Activated B cell treated with CpG ODN at 0.5 μM for 24 hours (primary cell): ENCODE measurements around the gene PPFIBP1. TPM values are rescaled to one million over a fixed set of nuclear protein-coding genes. Genes with fewer than 3 reads are reported as not detected.
"Not testable (repeated sequence)": the region's sequence is repeated elsewhere in the genome, so short reads cannot be mapped to it uniquely, and the experiment has no call there.

Source experiments
- ATAC-seq: fragments of 200-7000 bp; cut with Tn5 transposase; one replicate; pipeline ENCODE4 v1.10.0; 2021; ENCODE audit warnings: low read depth, mild to moderate bottlenecking, moderate library complexity
- CTCF ChIA-PET: fragments of 350-600 bp; sonication (Branson Sonifier 250); formaldehyde crosslinking; loops from one replicate; lab custom pipeline; 2021; ENCODE audit warnings: antibody characterized with exemption; lab: Charles Lee
- POLR2A ChIA-PET: fragments of 350-600 bp; sonication (Branson Sonifier 250); formaldehyde crosslinking; loops from one replicate; lab custom pipeline; 2021; ENCODE audit warnings: antibody characterized with exemption; lab: Charles Lee
- DNase-seq: peaks from one replicate; pipeline ENCODE4 v3.0.0; 2022
- H3K27ac Mint-ChIP-seq: one replicate; pipeline ENCODE4 v1.8.0; 2020; ENCODE audit warnings: mixed read lengths
- H3K27me3 Mint-ChIP-seq: one replicate; pipeline ENCODE4 v1.8.0; 2021; ENCODE audit warnings: mixed read lengths
- H3K36me3 Mint-ChIP-seq: one replicate; pipeline ENCODE4 v1.8.0; 2021; ENCODE audit warnings: low read depth, mixed read lengths
- H3K4me1 Mint-ChIP-seq: one replicate; pipeline ENCODE4 v1.8.0; 2021; ENCODE audit warnings: mixed read lengths
- H3K4me3 Mint-ChIP-seq: one replicate; pipeline ENCODE4 v1.8.0; 2020; ENCODE audit warnings: mild to moderate bottlenecking, mixed read lengths
- H3K9me3 Mint-ChIP-seq: one replicate; pipeline ENCODE4 v1.8.0; 2020; ENCODE audit warnings: mixed read lengths
- intact Hi-C: fragments of 100-400 bp; cut with micrococcal nuclease; formaldehyde crosslinking; loops from one replicate; pipeline ENCODE4 v1.15.1; 2024
- total RNA-seq: library from RNA; stranded (reverse); gene quantifications from 2 replicates; pipeline ENCODE4 v1.2.3, GENCODE V29; 2022
- TF ChIP-seq, protein P1 (sequence below): fragments of 200-600 bp; IDR thresholded peaks from one replicate; pipeline ENCODE4 v1.8.0; 2022; ENCODE audit warnings: antibody characterized with exemption, mild to moderate bottlenecking

The PPFIBP1 gene
- total RNA-seq, 1 donor from 2014 or later, result 8.1 TPM

DNA sequence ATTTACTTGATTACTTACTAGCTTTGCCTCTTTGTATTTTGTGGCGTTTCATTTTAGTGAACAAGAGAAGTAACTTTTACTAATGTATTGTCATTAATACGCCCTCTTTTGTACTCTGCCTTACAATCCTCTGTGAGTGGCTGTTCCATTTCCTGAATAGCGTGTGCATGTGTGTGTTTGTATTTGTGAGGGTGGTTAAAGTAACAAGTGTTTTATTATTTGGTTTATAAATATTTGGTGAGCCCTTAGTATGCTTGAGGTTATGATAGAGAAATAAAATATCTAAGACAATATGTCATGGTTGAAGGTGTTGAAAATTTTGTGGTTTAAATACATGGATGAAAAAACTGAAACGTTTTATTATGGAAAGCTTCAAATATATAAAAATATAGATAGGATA lies 100.6 kb downstream of the PPFIBP1 start:
- Mint-ChIP-seq H3K27me3 (no peaks in the 10 kb centered on the region), H3K9me3 (no peaks in the 10 kb centered on the region), H3K4me1 (peaks cover 5% of the 10 kb centered on the region), H3K27ac (no peak overlapping the region), H3K36me3 (no peaks in the 10 kb centered on the region), H3K4me3 (no peak overlapping the region)
- ATAC-seq, result no peak
- no peak for DNase-seq
- TF ChIP-seq, protein P1, sequence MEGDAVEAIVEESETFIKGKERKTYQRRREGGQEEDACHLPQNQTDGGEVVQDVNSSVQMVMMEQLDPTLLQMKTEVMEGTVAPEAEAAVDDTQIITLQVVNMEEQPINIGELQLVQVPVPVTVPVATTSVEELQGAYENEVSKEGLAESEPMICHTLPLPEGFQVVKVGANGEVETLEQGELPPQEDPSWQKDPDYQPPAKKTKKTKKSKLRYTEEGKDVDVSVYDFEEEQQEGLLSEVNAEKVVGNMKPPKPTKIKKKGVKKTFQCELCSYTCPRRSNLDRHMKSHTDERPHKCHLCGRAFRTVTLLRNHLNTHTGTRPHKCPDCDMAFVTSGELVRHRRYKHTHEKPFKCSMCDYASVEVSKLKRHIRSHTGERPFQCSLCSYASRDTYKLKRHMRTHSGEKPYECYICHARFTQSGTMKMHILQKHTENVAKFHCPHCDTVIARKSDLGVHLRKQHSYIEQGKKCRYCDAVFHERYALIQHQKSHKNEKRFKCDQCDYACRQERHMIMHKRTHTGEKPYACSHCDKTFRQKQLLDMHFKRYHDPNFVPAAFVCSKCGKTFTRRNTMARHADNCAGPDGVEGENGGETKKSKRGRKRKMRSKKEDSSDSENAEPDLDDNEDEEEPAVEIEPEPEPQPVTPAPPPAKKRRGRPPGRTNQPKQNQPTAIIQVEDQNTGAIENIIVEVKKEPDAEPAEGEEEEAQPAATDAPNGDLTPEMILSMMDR, result no peak
- ChIA-PET CTCF (interaction anchor here (2.0 kb wide), 1 partner anchor 190 kb away, joined by 5 read pairs; no protein-coding TSS in a partner anchor), POLR2A (no interaction called here)
- intact Hi-C loops, result no loop called here

DNA sequence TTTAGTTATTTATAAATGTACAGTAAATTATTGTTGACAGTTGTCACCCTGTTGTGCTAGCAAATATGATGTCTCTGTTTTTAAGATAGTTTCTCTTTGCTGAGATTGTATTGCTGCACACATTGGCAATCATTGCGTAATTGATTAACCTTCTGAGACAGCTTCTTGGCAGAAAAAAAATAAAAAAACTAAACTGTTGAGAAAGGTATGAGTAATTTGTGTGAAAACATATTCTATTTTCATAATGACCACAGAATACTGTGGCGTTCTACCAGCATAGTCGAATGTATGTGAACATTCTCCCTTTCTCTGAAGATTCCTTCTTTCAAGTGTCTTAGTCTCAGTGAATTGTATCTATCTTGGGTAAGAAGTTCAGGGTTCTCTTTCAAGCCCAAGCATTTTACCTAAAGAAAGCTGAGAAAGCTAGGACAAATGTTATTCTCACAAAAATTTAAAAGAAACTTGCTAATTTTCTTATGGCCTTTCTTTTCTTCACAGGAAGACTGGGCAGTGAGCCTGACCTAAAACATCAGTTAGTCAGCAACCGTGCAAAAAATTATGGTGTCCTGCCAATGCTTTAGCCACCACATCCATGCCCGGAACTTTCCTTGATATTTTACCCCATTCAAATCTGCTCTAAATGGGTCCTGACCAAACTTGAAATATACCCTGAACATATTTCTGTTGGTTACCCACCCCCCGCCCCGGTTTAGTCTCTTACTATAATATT lies 103.3 kb downstream of the PPFIBP1 start:
- Mint-ChIP-seq H3K27ac (no peak overlapping the region), H3K4me1 (peaks cover 5% of the 10 kb centered on the region), H3K36me3 (no peaks in the 10 kb centered on the region), H3K9me3 (no peaks in the 10 kb centered on the region), H3K27me3 (no peaks in the 10 kb centered on the region), H3K4me3 (no peak overlapping the region)
- POLR2A ChIA-PET, result no interaction called here
- DNase-seq (no peak), ATAC-seq (no peak)
- intact Hi-C loops, result no loop called here
- CTCF ChIA-PET, result no interaction called here
- TF ChIP-seq, protein P1, result no peak

DNA sequence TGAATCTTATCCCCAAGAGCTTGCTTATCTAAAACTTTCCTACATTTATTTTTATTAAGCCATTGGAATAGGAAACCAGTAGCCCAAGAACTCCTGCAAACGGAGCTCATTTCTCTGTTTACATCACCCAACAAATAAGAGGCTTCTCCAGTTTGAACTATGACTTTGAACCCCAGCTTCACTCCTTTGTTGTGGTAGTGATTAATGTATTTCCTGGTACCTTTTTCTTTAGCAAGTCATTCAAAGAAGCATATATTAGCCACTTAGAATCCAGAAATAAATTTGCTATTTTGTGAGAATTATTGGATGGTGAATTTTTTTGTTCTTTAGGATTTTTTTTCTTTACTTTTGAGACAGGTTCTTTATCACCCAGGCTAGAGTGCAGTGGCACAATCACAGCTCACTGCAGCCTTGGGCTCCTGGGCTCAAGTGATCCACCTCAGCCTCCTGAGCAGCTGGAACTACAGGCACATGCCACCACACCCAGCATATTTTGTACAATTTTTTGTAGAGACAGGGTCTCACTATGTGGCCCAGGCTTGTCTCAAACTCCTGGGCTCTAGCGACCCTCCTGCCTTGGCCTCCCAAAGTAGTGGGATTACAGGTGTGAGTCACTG lies 104.0 kb downstream of the PPFIBP1 start:
- ATAC-seq, intact Hi-C loops, POLR2A ChIA-PET, DNase-seq, H3K36me3 Mint-ChIP-seq, CTCF ChIA-PET, H3K27ac Mint-ChIP-seq, H3K9me3 Mint-ChIP-seq, H3K27me3 Mint-ChIP-seq, H3K4me1 Mint-ChIP-seq, H3K4me3 Mint-ChIP-seq: not testable (repeated sequence)

DNA sequence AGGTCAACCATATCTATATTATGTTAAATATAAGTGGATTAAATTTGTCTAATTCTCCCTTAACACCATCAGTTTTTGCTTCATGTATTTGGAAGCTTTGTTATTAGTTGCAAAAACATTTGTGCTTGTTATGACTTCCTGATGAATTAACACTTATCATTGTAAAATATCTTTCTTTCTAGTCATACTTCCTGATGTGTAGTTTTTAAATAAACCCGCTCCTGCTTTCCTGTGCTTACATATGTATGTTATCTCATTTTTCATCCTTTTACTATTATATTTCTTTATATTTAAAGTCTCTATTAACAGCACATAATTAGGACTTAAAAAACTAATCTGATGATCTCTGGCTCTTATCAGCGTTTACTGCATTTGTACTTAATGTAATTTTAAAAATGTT lies 106.2 kb downstream of the PPFIBP1 start:
- H3K4me1 Mint-ChIP-seq, DNase-seq, ATAC-seq, H3K27me3 Mint-ChIP-seq, CTCF ChIA-PET, H3K9me3 Mint-ChIP-seq, intact Hi-C loops, H3K36me3 Mint-ChIP-seq, H3K27ac Mint-ChIP-seq, POLR2A ChIA-PET, H3K4me3 Mint-ChIP-seq: not testable (repeated sequence)

DNA sequence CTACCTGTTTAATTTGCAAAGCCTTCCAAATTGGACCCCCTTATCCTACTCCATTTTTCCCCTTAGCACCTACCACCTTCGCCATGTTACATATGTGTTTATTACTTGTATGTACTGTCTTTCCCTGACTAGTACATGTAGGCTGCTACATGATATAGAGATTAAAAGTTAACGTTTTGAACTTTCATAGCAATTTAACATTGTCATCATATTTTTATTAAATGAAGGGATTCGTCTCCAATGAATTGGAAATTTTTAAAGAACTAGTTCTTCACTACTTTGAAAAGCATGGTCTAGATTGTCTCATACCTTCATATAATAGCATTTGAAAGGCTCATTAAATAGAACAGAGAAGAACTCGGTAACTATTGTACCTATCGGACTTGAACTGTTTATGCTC lies 107.4 kb downstream of the PPFIBP1 start:
- H3K27me3 Mint-ChIP-seq, result no peaks in the 10 kb centered on the region
- DNase-seq, result no peak

More for the DNA sequence above, 107.4 kb downstream of the PPFIBP1 start:
- Mint-ChIP-seq H3K4me3 (no peak overlapping the region), H3K9me3 (no peaks in the 10 kb centered on the region), H3K36me3 (no peaks in the 10 kb centered on the region), H3K27ac (no peak overlapping the region), H3K4me1 (peaks cover 3% of the 10 kb centered on the region)
- intact Hi-C loops, result no loop called here
- ATAC-seq, result no peak
- ChIA-PET CTCF (no interaction called here), POLR2A (no interaction called here)
- TF ChIP-seq, protein P1, result no peak
